Heart left ventricle (tissue), 13 donors: ENCODE data around the gene C2CD2.

Experiments used
- CTCF ChIP-seq, 12 donors: fragments of 200-600 bp; sonication (generic) in 4 of 12; IDR thresholded peaks; one replicate each; pipeline versions ENCODE4 v1.5.0 to v1.8.0; 2018 to 2022; ENCODE audit warnings: antibody characterized with exemption in 12 of 12, mild to moderate bottlenecking in 5 of 12
- POLR2A ChIP-seq, 2 donors: fragments of 450-650 bp; IDR thresholded peaks; one replicate each; pipeline ENCODE4 v1.6.1; 2017; ENCODE audit warnings: antibody characterized with exemption in 2 of 2, mild to moderate bottlenecking in 2 of 2, moderate library complexity in 2 of 2
- donor health status: ischemic (EF 13 %, LVEDD 7.1; RV severe dilation, severe dysfunction).
- donor health status: DM: no; HTN: yes; CAD: no.
- donor health status: DM: no; HTN: no; CAD: no.
- donor health status: ischemic (EF 25% LVEDD 6.9; RV normal size, moderate dysfunction).
- donor health status: ischemic (EF 25% LVEDD 5.7; RV mildly dilated, moderate dysfunction).
- donor health status: ischemic (EF 35%, LVEDD 5.7; RV mildly dilated, moderate dysfunction).
- donor health status: nonischemic (EF 11% LVEDD 7.7; RV severe dilation, severe dysfunction).
- donor health status: DM: yes; HTN: yes; CAD: no.
- donor health status: PGD.
- donor health status: ischemic (EF 29% LVEDD 5.4; RV normal size, mild dysfunction).
- donor health status: nonischemic (EF 23%, LVEDD 6.1; RV moderate dilation, normal function).

GRCh38 chr21:41987310-41987709 lies 33.5 kb upstream of the C2CD2 start:
- no peak for TF ChIP-seq CTCF (IDR thresholded peaks at IDR 0.05)
- no peak for TF ChIP-seq POLR2A (IDR thresholded peaks at IDR 0.05)
